Measurements from ENCODE around the gene IL23A. TPM values are rescaled to one million over a fixed set of nuclear protein-coding genes. Genes with fewer than 3 reads are reported as not detected.

The IL23A gene
- total RNA-seq, 2 experiments from 2014 or later: 9.8 to 16.3 TPM

DNA sequence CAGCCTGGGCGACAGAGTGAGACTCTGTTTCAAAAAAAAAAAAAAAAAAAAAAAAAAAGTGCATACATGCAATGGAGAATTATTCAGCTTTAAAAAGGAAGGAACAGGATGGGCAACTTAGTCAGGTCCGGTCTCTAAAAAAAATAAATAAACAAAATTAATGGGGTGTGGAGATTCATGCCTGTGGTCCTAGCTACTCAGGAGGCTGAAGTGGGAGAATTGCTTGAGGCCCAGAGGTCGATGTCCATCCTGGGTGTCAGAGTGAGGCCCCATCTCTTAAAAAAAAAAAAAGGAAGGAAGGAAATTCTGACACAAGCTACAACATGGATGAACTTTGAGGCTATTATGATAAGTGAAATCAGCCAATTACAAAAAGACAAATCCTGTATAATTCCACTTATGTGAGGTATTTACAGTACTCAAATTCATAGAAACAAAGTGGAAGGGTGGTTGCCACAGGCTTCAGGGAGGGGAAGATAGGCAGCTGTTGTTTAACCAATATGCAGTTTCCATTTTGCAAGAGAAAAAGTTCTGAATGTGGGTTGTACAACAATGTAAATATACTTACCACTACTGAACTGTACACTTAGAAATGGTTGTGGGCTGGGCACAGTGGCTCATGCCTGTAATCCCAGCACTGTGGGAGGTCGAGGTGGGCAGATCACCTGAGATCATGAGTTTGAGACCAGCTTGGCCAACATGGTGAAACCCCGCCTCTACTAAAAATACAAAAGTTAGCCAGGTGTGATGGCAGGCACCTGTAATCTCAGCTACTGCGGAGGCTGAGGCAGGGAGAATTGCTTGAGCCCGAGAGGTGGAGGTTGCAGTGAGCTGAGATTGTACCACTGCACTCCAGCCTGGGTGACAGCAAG is 36.3 kb downstream of the IL23A start:
- H3K4me3 ChIP-seq (ENCODE audit: low read depth, low read length, poor library complexity, severe bottlenecking): peak overlapping the region; percentile 47
- POLR2A ChIA-PET: interaction anchor here (0.6 to 6.0 kb wide), 21 partner anchors 10 to 1215 kb away, joined by 3 to 116 read pairs (median 3); partner anchors contain the start of genes APOF, IL23A, NEMP1 and STAT2
- TSS peak; percentile 98 for BruUV-seq (replicated peaks)
- TF ChIP-seq EZH2phosphoT487 (IDR thresholded peaks at IDR 0.05; ENCODE audit: borderline replicate concordance, low read depth, low read length): no peak
- TF ChIP-seq, protein P1, sequence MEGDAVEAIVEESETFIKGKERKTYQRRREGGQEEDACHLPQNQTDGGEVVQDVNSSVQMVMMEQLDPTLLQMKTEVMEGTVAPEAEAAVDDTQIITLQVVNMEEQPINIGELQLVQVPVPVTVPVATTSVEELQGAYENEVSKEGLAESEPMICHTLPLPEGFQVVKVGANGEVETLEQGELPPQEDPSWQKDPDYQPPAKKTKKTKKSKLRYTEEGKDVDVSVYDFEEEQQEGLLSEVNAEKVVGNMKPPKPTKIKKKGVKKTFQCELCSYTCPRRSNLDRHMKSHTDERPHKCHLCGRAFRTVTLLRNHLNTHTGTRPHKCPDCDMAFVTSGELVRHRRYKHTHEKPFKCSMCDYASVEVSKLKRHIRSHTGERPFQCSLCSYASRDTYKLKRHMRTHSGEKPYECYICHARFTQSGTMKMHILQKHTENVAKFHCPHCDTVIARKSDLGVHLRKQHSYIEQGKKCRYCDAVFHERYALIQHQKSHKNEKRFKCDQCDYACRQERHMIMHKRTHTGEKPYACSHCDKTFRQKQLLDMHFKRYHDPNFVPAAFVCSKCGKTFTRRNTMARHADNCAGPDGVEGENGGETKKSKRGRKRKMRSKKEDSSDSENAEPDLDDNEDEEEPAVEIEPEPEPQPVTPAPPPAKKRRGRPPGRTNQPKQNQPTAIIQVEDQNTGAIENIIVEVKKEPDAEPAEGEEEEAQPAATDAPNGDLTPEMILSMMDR (conservative IDR thresholded peaks at IDR 0.05; ENCODE audit: low read length): no peak
- DNase-seq (ENCODE audit: low spot score): peak; percentile 69
- H3K9me2 ChIP-seq (ENCODE audit: insufficient read depth, low read length): no peaks in the 10 kb centered on the region
- H2AFZ ChIP-seq (ENCODE audit: low read length): peak overlapping the region; percentile 21; the same call in 1 of the 2 replicates
- H3K4me1 ChIP-seq (ENCODE audit: insufficient read depth, low read length, poor library complexity, severe bottlenecking): peaks cover 49% of the 10 kb centered on the region
- no peaks in the 10 kb centered on the region; the same call in 1 of the 2 replicates for H3K36me3 ChIP-seq (ENCODE audit: insufficient read depth, low read length)
- CTCF ChIA-PET (ENCODE audit: unreplicated experiment): no interaction called here
- intact Hi-C loops (cut with micrococcal nuclease; ENCODE audit: unreplicated experiment): loop anchor here (1.0 to 5.0 kb wide), 8 partner anchors 15 to 712 kb away; partner anchors contain the start of genes CNPY2, IL23A, NAB2 and STAT2
- H3K79me2 ChIP-seq (ENCODE audit: insufficient read depth, low read depth, low read length): no peaks in the 10 kb centered on the region
- peak overlapping the region; percentile 93 for H3K27ac ChIP-seq (ENCODE audit: low read depth, low read length, poor library complexity, severe bottlenecking)
- H3K9me3 ChIP-seq (ENCODE audit: low read length): peaks cover 26% of the 10 kb centered on the region
- no peaks in the 10 kb centered on the region for H4K20me1 ChIP-seq (ENCODE audit: insufficient read depth, low read length)
- H3K4me2 ChIP-seq (ENCODE audit: low read length): peak overlapping the region; percentile 63

DNA sequence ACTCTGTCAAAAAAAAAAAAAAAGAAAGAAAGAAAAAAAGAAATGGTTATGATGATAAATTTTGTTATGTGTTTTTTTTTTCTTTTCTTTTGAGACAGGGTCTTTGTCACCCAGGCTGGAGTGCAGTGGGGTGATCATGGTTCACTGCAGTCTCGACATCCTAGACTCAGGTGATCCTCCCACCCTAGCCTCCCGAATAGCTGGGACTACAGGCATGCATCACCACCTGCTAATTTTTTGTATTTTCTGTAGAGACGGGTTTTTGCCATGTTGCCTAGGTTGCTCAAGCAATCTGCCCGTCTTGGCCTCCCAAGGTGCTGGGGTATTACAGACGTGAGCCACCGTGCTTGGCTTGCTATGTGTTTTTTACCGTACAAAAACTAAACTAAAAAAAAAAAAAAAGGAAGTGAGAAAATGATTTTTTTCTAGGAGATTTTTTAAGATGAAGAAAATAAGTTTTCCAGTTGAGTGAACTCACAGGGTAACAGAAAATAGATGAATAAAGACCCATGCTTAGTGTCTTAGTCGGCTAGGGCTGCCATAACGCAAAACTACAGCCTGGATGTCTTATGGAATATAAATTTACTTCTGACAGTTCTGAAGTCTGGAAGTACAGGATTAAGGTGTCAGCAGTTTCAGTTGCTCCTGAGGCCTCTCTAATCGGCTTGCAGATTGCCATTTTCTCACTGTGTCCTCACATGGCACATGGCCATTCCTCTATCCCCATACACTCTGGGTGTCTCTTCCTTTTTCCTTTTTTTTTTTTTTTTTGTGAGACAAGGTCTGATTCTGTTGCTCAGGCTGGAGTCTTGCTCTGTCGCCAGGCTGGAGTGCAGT is 37.1 kb downstream of the IL23A start:
- Histone ChIP-seq H3K36me3 (ENCODE audit: insufficient read depth, low read length) (no peaks in the 10 kb centered on the region; the same call in 1 of the 2 replicates), H3K79me2 (ENCODE audit: insufficient read depth, low read depth, low read length) (no peaks in the 10 kb centered on the region), H3K4me1 (ENCODE audit: insufficient read depth, low read length, poor library complexity, severe bottlenecking) (peaks cover 49% of the 10 kb centered on the region), H3K4me2 (ENCODE audit: low read length) (peak overlapping the region; percentile 63), H3K4me3 (ENCODE audit: low read depth, low read length, poor library complexity, severe bottlenecking) (peak overlapping the region; percentile 47), H4K20me1 (ENCODE audit: insufficient read depth, low read length) (no peaks in the 10 kb centered on the region), H3K9me2 (ENCODE audit: insufficient read depth, low read length) (no peaks in the 10 kb centered on the region), H3K9me3 (ENCODE audit: low read length) (peaks cover 26% of the 10 kb centered on the region), H2AFZ (ENCODE audit: low read length) (peak overlapping the region; percentile 95; the same call in 1 of the 2 replicates), H3K27ac (ENCODE audit: low read depth, low read length, poor library complexity, severe bottlenecking) (peak overlapping the region; percentile 93)
- TF ChIP-seq EZH2phosphoT487 (IDR thresholded peaks at IDR 0.05; ENCODE audit: borderline replicate concordance, low read depth, low read length): no peak
- TF ChIP-seq, protein P1 (conservative IDR thresholded peaks at IDR 0.05; ENCODE audit: low read length): no peak
- DNase-seq (ENCODE audit: low spot score): peak; percentile 93
- intact Hi-C loops (cut with micrococcal nuclease; ENCODE audit: unreplicated experiment): loop anchor here (1.0 to 5.0 kb wide), 8 partner anchors 16 to 711 kb away; partner anchors contain the start of genes CNPY2, IL23A, NAB2 and STAT2
- TSS peak; percentile 98 for BruUV-seq (replicated peaks)
- ChIA-PET POLR2A (interaction anchor here (0.7 to 6.0 kb wide), 14 partner anchors 10 to 703 kb away, joined by 3 to 116 read pairs (median 5); partner anchors contain the start of genes APOF, NEMP1, STAT2 and TIMELESS), CTCF (ENCODE audit: unreplicated experiment) (interaction anchor here (1.7 kb wide), 1 partner anchor 16 kb away, joined by 5 read pairs; the partner anchor contains the start of gene STAT2)

Measured in OCI-LY7 (cell line).